ENCODE data around the gene PAIP2B. TPM values are rescaled to one million over a fixed set of nuclear protein-coding genes. Genes with fewer than 3 reads are reported as not detected.
"Not testable (repeated sequence)": the region's sequence is repeated elsewhere in the genome, so short reads cannot be mapped to it uniquely, and the experiment has no call there.

The PAIP2B gene, protein sequence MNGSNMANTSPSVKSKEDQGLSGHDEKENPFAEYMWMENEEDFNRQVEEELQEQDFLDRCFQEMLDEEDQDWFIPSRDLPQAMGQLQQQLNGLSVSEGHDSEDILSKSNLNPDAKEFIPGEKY
- total RNA-seq (2014; rRNA removed; shearing (Covaris generic)) = 1.1 and 1.7 TPM in 2 replicates

DNA sequence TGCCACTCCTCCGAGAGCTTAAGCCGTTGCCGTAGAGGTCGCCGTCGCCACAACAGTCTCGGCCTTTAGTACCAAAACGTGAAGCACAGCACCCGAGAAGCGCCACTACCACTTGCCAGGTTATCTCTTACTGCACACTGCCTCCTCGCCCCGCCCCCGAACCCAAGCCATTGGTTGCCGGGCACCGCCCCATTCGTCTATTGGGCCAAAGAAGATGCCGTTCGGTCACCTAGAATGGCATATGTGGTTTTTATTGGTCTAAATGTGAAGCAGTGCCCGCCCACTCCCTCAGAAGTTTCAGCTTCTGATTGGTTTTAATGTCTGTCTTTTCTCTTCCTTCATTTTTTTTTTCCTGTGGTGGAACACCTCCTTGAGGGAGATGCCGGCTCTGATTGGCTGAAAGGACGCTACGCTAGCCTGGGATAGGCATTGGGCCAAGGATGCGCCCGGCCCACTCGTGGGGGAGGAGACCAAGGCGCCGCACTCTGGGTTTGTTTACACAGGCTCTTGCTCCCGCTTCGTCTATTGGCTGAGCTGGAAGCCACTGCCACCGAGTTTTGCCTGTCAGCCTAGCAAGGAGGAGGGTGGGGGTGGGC lies at the start of gene PAIP2B:
Gene PAIP2B (minus strand): TSS at position 139 of the 596 bp plus-strand sequence. CDS start 24,514 bp downstream, outside the sequence.
- peak; percentile 99 for DNase-seq (ENCODE audit: low spot score)

DNA sequence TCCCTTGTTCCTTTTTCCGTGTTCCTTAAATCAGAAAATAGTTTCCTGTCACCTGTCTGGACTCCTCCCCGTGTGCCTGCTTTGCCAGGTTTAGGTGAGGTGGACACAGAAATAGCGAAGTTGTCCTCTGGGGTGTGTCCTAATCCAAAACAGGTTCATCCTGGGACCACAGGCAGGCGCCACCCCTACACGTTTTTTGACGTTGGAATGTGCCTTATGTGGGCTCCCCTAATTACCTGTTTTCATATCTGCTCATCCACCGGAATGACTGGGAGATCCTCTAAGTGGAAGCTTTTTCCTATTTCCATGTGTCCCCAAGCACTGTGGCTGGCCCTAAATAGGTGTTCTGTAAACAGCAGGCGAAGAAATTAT lies 49.0 kb upstream of the PAIP2B start:
- DNase-seq (ENCODE audit: low spot score) = no peak

DNA sequence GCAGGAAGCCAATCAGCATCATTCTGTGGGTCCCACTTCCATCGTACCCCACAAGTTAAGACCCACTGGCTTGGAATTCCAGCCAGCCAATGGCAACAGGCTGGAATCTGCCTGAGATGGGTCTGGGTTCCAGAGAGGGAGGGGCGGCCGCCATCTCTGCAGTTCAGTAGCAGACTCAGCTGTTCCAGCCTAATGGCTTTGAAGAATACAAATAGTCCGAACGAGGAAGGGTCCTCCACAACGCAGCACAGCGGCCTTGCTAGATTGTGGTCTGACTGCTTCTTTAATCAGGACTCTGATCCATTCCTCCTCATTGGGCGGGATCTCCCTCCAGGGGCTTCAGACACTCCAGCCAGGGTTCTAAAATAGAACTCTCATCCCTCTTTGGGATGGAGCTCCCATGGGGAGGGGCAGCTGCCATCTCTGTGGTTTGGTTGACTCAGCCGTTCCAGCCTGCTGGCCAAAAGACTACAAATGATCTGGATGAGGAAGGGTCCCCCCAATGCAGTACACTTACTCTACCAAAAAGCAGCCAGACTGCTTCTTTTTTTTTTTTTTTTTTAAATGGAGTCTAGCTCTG lies 42.7 kb upstream of the PAIP2B start:
- no peak for DNase-seq (ENCODE audit: low spot score)

DNA sequence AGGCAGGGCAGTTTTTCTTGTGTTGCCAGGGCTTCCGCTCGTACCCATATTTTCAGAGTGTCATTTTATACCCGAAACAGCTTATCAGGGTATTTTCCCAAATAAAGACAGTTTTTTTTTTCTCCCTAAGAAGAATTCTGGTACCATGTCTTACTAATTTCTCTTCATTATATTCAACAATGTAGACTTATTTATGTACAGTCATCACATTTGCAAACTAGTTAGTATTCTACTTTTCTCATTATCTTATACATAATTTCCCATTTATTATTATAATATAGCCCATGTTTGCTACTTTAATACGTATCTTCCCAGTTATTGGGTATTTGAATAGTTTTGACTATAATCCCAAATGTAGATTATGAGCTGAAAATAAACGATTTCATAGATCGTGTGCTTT lies 36.5 kb upstream of the PAIP2B start:
- no peak for DNase-seq (ENCODE audit: low spot score)

DNA sequence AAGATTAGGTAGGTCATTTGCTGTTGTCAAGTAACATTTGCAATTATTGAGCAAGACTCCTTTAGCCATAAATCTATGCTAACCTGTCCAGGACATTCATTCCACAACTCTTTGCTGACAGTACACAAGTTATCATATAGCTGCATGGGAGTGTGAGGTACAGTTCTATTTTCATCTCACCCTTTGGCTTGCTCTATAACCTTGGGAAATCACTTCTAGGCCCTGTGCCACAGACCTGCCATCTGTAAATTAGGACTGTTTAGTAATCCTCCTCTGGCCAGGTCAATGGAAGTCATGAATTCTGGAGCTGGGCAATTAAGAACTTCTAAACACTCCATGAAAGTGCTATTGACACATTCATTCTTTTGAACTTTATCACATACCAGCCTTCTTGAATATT lies 34.6 kb upstream of the PAIP2B start:
- no peak for DNase-seq (ENCODE audit: low spot score)

DNA sequence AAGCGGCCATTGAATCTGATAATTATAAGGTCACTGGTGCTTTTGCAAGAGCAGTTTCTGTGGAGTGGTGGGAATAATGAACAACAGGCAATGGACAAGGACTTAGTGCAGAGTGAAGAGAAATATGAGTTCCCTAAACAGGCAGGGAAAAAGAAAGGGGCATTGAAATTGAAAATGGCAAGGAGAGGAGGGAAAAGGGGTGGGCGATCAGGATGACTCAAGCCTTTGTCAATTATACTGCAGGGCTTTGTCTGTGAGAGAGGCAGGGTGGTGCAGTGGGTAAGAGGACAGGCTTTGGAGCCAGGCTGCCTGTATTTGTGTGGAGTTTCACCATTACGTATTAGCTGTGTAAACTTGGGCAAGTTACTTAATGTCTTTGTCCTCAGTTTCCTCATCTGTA lies 29.5 kb upstream of the PAIP2B start:
- DNase-seq (ENCODE audit: low spot score) = no peak

DNA sequence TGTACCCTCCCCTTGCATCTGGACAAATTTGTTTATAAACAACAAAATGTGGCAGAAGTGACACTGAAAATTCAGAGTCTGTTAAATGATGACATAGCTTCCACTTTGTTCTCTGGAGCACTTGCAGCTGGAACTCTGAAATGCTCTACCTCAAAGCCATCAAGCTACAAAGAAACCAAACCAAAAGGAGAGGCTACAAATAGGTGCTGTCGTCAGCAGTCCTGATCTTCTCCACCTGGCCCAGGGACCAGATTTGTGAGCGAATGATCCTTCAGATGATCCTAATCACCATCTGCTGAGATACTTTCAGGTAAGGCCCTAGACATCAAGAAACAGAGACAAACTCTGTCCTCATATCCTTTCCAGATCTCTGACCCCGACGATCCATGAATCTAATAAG lies 27.9 kb upstream of the PAIP2B start:
- no peak for DNase-seq (ENCODE audit: low spot score)

DNA sequence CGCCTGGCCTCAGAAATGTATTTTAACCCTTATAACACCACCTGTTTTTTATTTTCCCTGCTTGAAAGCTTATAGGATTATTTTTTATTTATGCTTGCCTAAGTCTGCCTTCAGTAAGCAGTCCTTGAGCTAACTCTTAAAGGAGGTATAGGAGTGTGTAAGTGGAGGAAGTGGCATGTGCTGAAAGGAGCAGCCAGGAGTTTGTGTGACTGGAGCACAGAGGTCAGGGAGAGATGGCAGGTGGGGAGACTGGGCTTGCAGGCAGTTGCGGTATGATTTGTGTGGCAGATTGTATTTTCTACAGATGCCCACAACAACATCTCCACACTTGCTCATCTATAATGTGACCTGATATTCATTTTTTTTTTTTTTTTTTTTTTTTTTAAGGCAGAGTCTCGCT lies 27.2 kb upstream of the PAIP2B start:
- no peak for DNase-seq (ENCODE audit: low spot score)

DNA sequence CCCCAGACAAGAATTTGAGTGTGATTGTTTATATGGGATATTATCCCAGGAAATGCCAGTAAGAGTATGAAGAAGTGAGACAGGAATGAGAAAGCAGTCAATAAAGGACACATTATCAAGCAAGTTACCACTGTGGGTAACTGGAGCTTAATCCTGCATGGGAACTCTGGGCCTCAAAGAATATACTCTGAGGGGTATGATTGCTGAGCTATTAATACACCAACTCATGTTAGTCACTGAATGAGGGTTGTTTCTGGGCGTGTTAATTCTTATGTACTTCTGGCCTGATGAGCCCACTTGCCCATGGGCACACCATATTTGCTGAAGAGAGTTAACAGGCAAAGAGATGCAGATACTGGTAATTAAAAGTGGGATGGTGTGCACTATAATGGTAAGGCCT lies 26.6 kb upstream of the PAIP2B start:
- no peak for DNase-seq (ENCODE audit: low spot score)

DNA sequence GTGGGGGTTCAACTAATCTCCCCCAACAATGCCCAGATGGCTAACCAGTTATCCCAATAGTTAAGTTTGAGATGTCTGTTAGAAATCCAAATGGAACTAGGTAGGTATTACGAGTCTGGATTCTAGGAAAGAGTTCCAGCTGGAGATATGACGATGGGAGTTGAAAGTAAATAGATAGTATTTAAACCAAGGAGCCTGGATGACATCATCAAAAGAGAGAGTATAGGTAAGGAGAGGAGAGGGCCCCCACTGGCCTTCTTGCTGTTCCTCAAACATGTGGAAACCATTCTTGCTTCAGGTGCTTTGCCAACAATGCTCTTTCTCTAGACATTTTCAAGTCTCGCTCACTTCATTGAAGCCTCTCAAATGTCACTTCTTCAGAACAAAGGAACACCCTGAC lies 26.0 kb upstream of the PAIP2B start:
- no peak for DNase-seq (ENCODE audit: low spot score)

DNA sequence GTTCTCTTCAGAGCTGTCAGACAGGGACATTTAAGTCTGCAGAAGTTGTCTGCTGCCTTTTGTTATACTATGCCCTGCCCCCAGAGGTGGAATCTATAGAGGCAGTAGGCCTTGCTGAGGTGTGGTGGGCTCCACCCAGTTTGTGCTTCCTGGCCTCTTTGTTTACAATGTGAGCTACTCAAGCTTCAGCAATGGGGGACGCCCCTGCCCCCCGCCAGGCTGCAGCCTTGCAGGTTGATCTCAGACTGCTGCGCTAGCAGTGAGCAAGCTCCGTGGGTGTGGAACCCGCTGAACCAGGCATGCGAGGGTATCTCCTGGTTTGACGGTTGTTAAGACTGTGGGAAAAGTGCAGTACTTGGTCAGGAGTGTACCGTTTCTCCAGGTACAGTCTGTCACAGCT lies 24.0 kb upstream of the PAIP2B start:
- no peak for DNase-seq (ENCODE audit: low spot score)

DNA sequence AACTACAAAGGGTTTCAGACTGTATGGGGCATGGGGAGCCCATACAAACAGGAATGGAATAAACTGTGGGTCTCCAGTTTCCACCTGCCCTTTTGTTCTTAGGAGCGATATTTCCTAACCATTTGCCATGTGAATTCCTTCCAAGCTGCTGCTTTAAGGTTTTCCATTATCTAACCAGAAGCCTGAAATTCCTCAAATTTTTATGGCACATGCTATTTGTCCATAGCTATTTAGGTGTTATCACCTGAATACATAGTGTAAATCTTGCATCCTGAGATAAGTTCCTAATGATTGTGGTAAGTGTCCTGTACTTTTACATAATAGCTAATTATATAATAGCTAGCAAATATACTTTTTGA lies 17.4 kb upstream of the PAIP2B start:
- no peak for DNase-seq (ENCODE audit: low spot score)

DNA sequence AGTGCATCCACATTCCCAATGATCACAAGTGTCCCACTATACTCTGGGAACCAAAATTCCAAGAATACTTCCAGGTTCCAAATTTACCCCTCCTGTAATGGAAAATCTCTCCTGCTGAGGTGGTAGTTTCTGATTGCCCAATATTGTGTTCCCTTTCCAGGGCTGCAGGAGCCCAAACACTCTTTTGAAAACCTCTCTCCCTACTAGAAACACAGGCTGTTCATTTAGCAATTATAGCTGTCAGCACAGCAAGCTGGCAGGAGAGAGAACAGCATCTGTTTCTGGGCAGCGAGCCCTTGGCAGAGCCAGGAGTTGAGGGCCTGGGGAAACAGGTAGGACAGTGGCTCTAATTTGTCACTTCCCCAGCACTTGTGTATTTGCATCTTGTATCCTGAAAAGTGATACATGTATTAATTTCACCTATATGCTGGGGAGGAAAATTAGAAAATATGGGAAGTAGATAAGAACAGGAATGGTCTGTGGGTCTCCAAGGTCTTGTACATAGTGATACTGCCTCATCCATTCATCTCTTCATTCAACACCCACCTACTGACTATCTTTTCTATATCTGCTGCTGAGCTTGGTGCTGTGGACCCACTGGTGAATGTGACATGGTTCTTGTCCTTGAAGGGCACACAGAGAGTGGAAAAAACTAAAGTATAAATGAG lies 16.9 kb upstream of the PAIP2B start:
- no peak for DNase-seq (ENCODE audit: low spot score)

DNA sequence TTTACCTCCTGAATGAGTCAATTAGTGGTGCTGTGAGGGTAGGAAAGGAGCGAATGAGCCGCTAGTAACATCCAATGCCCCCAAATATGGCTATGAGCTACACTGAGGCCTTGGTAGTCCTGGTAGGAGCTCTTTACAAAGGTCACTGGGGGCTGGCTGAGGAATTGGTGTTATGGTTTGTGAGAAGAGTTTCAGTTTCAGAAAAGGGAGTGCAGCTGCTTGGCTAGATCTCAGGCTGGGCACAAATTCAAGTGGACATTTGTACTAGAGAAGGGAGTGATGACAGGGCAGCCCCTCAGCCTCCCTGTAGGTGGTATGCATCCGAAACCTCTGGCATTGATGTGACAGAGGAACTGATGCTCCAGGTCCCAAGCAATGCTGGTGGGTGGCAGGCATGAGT lies 13.9 kb upstream of the PAIP2B start:
- no peak for DNase-seq (ENCODE audit: low spot score)

DNA sequence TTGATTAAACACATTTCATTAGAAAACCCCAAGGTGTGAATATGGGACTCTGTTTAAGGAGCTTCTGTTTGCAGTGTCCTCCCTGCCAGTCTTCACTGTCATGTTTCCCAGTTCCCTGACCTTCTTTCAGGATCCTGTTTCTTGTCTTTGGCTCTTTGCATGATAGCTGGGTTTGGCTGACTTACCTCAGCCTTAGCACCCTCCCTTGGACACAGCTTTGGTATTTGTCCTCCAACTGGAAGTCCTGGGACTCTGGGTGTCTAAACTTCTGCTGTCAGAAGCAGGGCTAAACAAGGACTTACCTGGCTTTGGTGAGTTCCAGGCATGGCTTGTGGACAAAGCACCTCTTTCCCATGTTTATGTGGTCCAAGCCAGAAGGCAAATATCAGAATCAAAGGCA lies 11.2 kb upstream of the PAIP2B start:
- DNase-seq (ENCODE audit: low spot score) = no peak

DNA sequence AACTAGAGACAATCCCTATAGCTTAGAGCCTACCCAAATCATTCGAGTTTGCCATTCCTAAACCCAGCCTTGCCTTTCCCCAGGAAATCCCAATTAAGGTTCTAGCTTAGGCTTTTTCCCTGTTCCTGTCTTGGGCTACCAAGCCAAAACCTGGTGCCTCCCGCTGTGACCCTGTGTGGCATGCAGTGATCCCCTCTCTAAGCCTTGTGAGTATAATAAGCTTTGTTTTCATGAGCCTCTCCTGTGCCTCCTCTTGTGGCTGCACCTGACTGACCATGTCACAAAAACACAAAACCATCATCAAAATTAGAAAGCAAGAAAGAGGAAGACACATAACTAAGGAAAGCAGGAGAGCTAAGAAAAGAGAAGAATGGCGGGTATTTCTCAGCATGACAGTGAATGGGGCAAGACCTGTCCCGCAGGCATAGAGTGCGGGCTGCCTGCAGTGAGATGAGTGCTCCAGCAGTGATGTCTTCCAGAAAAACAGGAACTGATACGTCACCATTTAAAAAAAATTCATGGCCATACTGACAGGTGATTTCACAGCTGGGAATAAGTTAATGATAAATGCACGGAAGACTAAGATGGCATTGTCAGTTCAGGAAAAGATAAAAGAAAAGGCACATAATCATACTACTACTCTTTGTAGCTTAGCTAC lies 9.2 kb upstream of the PAIP2B start:
- no peak for DNase-seq (ENCODE audit: low spot score)

DNA sequence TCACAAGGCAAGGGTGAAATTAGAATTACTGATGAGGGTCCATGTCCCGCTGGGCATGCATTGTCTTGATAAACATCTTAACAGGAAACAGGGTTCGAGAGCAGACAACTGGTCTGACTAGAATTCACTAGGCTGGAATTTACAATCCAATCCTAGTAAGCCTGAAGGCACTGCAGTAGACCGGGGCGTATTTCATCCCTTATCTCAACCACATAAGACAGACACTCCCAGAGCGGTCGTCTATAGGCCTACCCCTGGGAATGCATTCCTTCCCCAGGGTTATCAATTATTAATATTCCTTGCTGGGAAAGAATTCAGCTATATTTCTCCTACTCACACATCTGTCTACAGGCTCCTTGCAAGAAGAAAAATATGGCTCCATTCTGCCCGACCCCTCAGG lies 6.2 kb upstream of the PAIP2B start:
- DNase-seq (ENCODE audit: low spot score) = not testable (repeated sequence)

DNA sequence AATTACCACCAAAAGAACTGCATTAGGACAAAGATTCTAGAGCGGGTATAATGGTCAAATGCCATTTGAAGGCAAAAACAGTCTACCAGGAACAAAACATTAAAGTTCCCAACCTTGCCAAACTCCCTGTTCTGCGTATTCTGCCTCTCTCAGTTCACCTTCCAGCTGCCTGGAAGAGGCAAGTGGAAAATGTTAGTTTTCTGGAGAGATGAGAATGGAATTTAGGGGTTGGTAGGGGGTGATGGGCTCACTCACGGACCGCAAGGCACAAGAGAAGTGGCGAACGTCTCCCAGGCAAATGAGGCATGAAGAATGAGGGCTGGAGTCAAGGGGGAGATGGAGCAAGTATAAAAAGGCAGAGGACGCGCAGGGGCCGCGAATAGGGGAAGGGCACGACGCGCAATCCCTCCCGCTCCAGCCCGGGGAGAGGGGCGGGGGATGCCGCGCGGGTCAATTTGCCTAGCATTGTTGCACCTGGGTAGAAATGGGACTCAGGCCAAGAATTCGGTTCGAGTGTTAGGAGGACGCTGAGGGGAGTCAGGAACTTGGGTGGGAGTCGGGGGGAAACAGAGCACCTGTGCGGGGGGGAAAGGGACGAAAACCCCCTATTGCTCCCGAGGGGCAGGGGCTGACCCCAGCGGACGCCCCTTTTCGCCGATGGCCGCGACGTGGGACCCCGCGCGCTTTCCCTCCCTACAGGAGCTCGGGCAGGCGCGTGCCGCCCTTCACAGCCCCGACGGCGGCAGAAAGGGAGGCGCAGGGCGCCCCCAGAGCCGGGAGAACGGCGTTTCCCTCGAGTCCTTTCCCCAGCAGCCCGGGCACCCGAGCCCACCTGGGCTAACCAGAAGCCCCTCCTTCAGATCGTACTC lies 573 bp downstream of the PAIP2B start:
- DNase-seq (ENCODE audit: low spot score) = no peak

DNA sequence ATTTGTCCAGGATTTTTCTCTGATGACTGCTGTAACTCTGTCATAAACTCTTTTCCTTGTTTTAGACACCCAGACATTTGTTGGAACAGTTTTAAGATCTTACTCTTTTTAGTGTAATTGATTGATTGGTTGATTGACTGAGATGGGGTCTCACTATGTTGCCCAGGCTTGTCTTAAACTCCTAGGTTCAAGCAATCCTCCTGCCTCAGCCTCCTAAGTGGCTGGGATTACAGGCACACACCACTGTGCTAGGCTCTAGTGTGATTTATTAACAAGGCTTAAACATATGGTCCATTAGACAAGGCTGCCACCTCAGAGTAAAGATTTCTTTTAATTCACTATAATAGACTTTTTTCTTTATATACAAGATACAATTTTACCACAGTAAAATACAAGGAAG lies 2.0 kb downstream of the PAIP2B start:
- DNase-seq (ENCODE audit: low spot score) = no peak

DNA sequence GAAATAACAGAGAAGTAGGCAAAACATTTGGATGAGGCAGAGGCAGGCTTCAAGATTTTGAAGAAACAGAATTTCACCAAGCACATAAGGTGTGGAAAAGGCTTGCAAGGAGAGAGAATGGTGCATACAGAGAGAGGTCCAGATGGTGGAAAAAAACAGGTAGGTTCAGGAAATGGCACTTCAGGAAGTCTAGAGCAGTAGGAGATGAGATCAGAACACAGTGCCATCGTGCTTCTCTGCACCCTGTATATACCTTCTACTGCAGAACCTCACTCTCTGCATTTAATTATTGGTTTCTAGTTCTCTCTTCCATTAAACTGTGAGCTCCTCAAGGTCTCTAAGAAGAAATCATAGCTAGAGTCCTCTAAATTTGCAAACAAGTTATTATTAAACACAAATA lies 2.4 kb downstream of the PAIP2B start:
- no peak for DNase-seq (ENCODE audit: low spot score)

DNA sequence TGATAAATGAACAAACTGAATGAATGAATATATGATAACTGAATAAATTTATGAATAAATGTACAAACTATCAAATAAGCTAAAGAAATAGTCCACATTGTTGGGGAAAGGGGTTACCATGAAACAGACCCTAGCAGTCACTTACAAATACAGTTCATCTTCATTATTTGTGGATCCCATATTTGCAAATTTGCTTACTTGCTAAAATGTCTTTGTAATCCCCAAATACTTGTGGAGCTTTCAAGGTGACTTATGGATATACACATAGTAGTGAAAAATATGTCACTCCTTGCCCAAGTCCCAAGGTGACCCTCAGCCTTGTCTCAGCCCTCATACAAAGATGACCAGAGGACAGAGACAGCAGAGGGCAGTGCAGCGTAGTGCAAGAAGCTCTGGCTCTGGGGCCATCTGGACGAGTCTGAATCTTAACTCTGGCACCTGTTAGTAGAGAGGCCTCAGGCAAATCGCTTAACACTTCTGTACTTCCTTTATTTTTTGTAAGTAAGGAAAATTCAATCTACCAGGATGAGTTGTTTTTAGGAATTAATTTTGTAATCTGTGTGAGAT lies 3.1 kb downstream of the PAIP2B start:
- DNase-seq (ENCODE audit: low spot score) = peak; percentile 27

DNA sequence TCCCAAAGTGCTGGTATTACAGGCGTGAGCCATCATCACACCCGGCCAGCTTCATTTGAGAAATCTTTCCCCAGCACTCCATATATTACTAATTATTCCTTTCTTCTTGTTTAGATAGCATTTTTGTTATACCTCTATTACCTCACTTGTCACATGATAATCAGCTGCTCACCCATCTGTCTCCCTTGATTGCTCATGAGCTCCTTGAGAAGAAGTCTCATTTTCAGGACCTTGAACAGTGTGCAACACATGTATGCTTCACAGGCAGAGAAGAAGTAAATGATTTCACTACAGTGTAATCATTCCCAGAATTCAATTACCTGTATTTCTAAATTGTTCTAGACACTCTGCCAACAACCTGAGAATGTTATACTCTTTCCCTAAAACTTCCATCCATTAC lies 6.2 kb downstream of the PAIP2B start:
- DNase-seq (ENCODE audit: low spot score) = no peak

All from H4 (cell line).